DOHH2 (cell line): Measurements from ENCODE around the gene DIP2B.

Experiments used
- H3F3A ChIP-seq: fragments of 200-600 bp; sonication (generic), shearing (Covaris generic); 2 replicates; pipeline ENCODE4 v1.6.0; 2016; ENCODE audit warnings: antibody characterized with exemption, mild to moderate bottlenecking; ENCODE audit not compliant: control insufficient read depth, insufficient read depth
- H3K27ac ChIP-seq: fragments of 200-600 bp; sonication (generic); 2 replicates; pipeline ENCODE4 v1.5.1; 2014; ENCODE audit warnings: low read depth, mild to moderate bottlenecking, low read length, moderate library complexity
- H3K27me3 ChIP-seq: fragments of 200-600 bp; sonication (generic); 2 replicates; pipeline ENCODE4 v1.6.1; 2014; ENCODE audit warnings: mild to moderate bottlenecking, low read length, mixed read lengths; ENCODE audit not compliant: control insufficient read depth
- H3K36me3 ChIP-seq: fragments of 200-600 bp; sonication (generic); 2 replicates; pipeline ENCODE4 v1.6.1; 2014; ENCODE audit warnings: mild to moderate bottlenecking, low read length, moderate library complexity, mixed read lengths; ENCODE audit not compliant: control insufficient read depth
- H3K4me1 ChIP-seq: fragments of 200-600 bp; sonication (generic); 2 replicates; pipeline ENCODE4 v1.6.1; 2014; ENCODE audit warnings: mild to moderate bottlenecking, low read length, mixed read lengths; ENCODE audit not compliant: control insufficient read depth
- H3K4me2 ChIP-seq: fragments of 200-600 bp; sonication (generic); 2 replicates; pipeline ENCODE4 v1.6.0; 2014; ENCODE audit warnings: mild to moderate bottlenecking, low read length, moderate library complexity
- H3K4me3 ChIP-seq: fragments of 200-600 bp; sonication (generic); 2 replicates; pipeline ENCODE4 v1.5.1; 2014; ENCODE audit warnings: mild to moderate bottlenecking, low read length, mixed read lengths
- H3K79me2 ChIP-seq: fragments of 200-600 bp; sonication (generic); 2 replicates; pipeline ENCODE4 v1.6.1; 2014; ENCODE audit warnings: mild to moderate bottlenecking, low read length, mixed read lengths; ENCODE audit not compliant: control insufficient read depth
- H3K9me2 ChIP-seq: fragments of 200-600 bp; sonication (generic); replicated peaks from 2 replicates; pipeline ENCODE4 v1.6.1; 2014; ENCODE audit warnings: mild to moderate bottlenecking, low read length, mixed read lengths; ENCODE audit not compliant: control insufficient read depth
- H3K9me3 ChIP-seq: fragments of 200-600 bp; sonication (generic); 2 replicates; pipeline ENCODE4 v1.6.1; 2014; ENCODE audit warnings: antibody characterized with exemption, low read length, mixed read lengths; ENCODE audit not compliant: control insufficient read depth, insufficient read depth
- H4K20me1 ChIP-seq: fragments of 200-600 bp; sonication (generic); 2 replicates; pipeline ENCODE4 v1.6.0; 2014; ENCODE audit warnings: low read depth, mild to moderate bottlenecking, antibody characterized with exemption, low read length, moderate library complexity; ENCODE audit not compliant: control insufficient read depth, insufficient read depth
- EZH2phosphoT487 ChIP-seq: fragments of 200-600 bp; sonication (generic); IDR thresholded peaks from 2 replicates; pipeline ENCODE4 v1.6.1; 2017; ENCODE audit warnings: borderline replicate concordance, mild to moderate bottlenecking, antibody characterized with exemption, low read length, moderate library complexity, mixed read lengths
- TF ChIP-seq, protein P1 (sequence below): fragments of 200-600 bp; sonication (generic); IDR thresholded peaks from one replicate; pipeline ENCODE4 v1.5.1; 2014; ENCODE audit warnings: antibody characterized with exemption, mild to moderate bottlenecking, low read depth, low read length; ENCODE audit not compliant: poor library complexity, severe bottlenecking

The DIP2B gene

DNA sequence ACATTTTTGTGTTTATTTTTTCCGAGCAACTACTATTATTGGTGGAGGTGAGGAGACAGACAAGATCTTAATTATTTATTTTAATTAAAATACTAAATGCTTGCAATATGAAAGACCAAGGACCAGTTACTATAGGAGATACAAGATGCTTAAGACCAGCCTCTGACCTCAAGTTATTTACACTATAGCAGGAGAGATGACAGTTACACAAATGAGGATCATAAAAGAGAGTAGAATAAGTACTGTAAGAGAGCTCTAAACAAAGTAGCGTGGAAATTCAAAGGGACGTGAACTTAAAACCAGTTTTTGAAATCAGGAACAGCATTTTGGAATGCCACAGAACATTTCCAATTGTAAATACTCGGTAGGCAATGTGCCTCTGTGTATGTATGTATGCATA, 131.1 kb downstream of the DIP2B start:
- Histone ChIP-seq H4K20me1 (no peaks in the 10 kb centered on the region), H3K36me3 (no peaks in the 10 kb centered on the region), H3K9me2 (no peaks in the 10 kb centered on the region), H3K79me2 (no peaks in the 10 kb centered on the region), H3K4me3 (no peak overlapping the region), H3K9me3 (no peaks in the 10 kb centered on the region), H3F3A (0 out of 2 replicates have a peak, but pooled peaks cover 2% of the 10 kb centered on the region), H3K27me3 (no peaks in the 10 kb centered on the region), H3K4me2 (no peak overlapping the region), H3K4me1 (peaks cover 12% of the 10 kb centered on the region), H3K27ac (no peak overlapping the region)
- TF ChIP-seq, protein P1, sequence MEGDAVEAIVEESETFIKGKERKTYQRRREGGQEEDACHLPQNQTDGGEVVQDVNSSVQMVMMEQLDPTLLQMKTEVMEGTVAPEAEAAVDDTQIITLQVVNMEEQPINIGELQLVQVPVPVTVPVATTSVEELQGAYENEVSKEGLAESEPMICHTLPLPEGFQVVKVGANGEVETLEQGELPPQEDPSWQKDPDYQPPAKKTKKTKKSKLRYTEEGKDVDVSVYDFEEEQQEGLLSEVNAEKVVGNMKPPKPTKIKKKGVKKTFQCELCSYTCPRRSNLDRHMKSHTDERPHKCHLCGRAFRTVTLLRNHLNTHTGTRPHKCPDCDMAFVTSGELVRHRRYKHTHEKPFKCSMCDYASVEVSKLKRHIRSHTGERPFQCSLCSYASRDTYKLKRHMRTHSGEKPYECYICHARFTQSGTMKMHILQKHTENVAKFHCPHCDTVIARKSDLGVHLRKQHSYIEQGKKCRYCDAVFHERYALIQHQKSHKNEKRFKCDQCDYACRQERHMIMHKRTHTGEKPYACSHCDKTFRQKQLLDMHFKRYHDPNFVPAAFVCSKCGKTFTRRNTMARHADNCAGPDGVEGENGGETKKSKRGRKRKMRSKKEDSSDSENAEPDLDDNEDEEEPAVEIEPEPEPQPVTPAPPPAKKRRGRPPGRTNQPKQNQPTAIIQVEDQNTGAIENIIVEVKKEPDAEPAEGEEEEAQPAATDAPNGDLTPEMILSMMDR: no peak
- TF ChIP-seq EZH2phosphoT487: no peak

DNA sequence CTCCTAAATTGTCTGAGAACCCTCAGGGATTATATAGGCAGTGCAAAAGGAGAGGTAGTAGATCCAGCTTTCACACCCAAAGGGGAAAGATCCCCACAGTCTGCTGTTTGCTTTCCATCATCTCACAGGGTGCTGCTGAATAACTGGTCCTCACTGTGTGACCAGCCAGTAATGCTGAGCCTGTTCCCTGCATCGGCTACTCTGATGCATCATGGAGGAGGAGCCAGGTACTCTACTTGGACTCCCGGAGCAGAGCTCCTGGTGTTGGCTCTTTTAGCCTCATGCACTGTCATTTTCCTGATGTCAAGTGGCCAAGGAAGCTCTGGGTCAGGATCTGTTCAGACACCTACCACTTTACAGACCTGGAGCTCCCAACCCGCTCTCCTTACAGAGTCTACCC, 131.7 kb downstream of the DIP2B start:
- H3K9me3 ChIP-seq: no peaks in the 10 kb centered on the region
- no peaks in the 10 kb centered on the region for H3K27me3 ChIP-seq
- no peak overlapping the region for H3K4me2 ChIP-seq
- 0 out of 2 replicates have a peak, but pooled peaks cover 2% of the 10 kb centered on the region for H3F3A ChIP-seq
- TF ChIP-seq, protein P1: no peak
- no peak for TF ChIP-seq EZH2phosphoT487
- H3K27ac ChIP-seq: no peak overlapping the region
- H3K4me3 ChIP-seq: no peak overlapping the region
- peaks cover 12% of the 10 kb centered on the region for H3K4me1 ChIP-seq
- no peaks in the 10 kb centered on the region for H3K9me2 ChIP-seq
- H3K79me2 ChIP-seq: no peaks in the 10 kb centered on the region
- no peaks in the 10 kb centered on the region for H3K36me3 ChIP-seq
- no peaks in the 10 kb centered on the region for H4K20me1 ChIP-seq

DNA sequence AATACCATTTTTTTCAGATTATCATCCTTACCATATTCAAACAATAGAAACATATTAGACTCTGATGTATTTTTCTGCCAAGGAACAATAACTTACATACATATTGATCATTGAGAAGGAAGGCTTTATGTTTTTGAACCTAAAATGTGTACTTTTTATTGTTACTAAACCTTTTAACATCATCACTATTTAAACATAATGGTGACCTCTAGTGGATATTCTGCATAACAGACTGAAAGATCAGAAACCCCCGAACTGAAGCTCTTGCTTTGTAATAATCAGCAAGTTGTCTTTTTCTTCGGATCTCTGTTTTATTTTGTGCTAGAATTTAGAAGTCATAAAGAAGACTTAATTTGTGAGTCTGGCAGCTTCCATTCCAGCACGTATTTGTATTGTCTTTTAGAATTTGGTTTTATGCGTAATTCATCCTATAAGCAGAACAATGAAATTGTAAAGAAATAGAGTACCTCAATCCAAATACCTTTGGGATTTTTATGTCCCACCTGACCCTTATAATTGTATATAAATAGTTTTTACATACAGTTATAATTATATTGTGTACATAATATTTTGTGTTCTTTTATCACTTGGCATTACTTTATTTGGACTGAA, 133.2 kb downstream of the DIP2B start:
- no peak overlapping the region for H3K4me2 ChIP-seq
- H3K4me1 ChIP-seq: peaks cover 9% of the 10 kb centered on the region
- H3K79me2 ChIP-seq: no peaks in the 10 kb centered on the region
- no peaks in the 10 kb centered on the region for H3K9me2 ChIP-seq
- H3K36me3 ChIP-seq: no peaks in the 10 kb centered on the region
- H3K4me3 ChIP-seq: no peak overlapping the region
- no peak overlapping the region for H3K27ac ChIP-seq
- TF ChIP-seq, protein P1: peak; percentile 73
- no peak for TF ChIP-seq EZH2phosphoT487
- no peaks in the 10 kb centered on the region for H4K20me1 ChIP-seq
- no peaks in the 10 kb centered on the region for H3K27me3 ChIP-seq
- H3F3A ChIP-seq: 0 out of 2 replicates have a peak, but pooled peaks cover 2% of the 10 kb centered on the region
- no peaks in the 10 kb centered on the region for H3K9me3 ChIP-seq
